ENCODE results near the gene ARHGAP24.
"Not testable (repeated sequence)": the region's sequence is repeated elsewhere in the genome, so short reads cannot be mapped to it uniquely, and the experiment has no call there.

ARHGAP24 gene

DNA sequence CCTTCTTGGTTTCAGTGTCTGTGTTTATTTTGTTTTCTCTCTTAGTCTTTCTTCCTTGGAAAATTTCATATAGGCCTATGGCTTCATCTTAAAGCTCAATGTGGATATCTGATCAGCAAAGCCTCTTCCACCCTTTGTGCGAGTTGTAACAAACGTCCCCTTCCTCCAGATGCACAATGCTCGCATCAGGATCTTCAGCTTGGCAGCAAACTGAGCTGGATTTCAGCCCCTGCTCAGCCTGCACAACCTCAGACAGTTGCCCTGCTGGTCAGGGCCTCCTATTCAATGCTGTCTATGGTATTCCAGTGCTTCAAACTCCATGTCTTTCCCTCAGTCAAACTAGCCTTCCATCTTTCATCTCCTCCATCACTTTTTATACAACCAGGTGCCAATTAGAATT is 309.4 kb downstream of the ARHGAP24 start:
- DNase-seq: no peak

DNA sequence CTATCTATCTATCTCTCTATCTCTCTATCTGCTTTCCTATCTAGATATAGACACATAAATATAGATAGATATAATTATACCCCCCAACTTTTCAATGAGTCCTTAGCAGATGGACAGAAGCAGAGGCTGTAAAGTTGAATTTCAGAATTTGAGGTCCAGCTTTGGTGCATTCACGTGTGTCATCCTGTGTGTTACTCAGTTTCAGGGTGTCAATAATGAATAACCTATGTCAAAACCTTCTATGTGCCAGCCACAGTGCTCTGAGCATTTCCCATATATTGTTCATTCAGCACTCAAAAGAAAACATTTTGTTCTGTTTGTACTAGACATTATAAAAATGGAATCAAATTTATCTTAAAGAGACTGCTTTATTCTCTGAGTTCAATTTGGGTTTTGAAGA is 310.0 kb downstream of the ARHGAP24 start:
- DNase-seq: no peak

DNA sequence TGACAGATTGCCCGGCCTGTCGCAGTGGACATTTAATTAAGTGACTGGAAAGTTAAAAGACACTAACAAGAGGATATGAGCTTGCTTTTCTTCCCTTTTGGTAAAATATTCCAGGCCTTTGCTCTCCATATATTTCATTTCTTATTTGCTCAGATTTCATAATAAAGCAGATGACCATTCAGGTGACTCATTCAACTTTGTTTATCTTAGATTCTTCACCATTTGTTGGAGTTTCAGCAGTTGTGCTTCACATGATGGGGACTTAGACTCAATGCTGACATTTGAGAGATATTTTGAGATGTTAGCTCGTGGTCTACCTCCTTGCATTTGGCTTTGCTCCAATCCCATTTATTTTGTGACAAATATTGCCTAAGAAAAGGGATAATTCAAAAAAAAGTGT is 312.2 kb downstream of the ARHGAP24 start:
- DNase-seq: no peak

DNA sequence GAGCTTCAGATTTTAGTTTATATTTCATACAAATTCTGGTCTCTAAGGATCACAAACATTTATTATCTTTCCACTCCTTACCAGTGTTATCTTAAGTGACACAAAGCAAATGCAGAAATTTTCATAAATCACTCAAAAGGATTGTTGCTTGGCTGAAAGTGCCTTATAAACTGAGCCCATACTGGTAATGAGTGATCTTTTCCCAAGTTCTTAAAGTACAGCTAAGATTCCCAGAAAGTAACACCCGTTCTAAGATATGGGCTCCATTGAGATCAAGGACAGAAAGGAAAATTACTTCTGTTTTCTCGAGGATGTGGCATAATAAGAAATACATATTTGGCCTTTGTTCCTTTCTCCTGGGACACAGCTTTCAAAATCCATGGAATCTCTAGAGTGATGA is 313.7 kb downstream of the ARHGAP24 start:
- DNase-seq: no peak

DNA sequence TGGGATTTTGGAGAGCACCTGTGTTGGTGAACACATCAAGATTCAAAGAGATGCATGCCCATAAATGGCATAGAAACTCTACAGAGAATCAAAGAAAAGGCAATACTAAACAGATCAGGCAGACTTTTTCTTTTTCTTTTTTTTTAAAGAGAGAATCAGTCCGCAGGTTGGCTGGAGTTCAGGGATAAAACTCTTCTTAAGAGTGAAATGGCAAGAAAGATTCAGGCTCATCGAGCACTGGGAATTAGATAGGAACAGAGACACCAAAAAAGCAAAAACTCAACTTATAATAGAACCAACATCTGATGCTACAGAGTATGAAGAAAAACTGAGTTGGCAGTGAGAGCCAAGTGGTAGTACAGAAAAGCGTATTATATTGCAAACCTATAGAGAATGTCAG is 314.3 kb downstream of the ARHGAP24 start:
- no peak for DNase-seq

DNA sequence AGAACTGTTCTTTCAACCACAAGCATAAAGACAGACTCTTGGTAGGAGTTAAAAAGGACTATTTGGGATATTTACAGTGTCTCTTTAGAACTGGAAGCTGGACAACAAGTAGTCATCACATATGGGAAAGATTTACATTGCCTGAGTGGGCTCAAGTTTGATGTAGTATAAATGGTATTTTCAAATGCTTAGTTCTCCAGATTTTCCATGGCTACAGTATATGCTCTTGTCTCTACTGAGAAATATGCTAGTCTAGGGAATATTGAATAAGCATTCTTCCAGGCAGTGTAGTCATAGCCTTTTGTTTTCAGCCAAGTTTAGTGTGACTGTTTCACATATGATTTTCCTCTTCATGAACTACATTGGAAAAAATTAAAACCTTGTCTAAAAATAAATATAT is 315.6 kb downstream of the ARHGAP24 start:
- no peak for DNase-seq

DNA sequence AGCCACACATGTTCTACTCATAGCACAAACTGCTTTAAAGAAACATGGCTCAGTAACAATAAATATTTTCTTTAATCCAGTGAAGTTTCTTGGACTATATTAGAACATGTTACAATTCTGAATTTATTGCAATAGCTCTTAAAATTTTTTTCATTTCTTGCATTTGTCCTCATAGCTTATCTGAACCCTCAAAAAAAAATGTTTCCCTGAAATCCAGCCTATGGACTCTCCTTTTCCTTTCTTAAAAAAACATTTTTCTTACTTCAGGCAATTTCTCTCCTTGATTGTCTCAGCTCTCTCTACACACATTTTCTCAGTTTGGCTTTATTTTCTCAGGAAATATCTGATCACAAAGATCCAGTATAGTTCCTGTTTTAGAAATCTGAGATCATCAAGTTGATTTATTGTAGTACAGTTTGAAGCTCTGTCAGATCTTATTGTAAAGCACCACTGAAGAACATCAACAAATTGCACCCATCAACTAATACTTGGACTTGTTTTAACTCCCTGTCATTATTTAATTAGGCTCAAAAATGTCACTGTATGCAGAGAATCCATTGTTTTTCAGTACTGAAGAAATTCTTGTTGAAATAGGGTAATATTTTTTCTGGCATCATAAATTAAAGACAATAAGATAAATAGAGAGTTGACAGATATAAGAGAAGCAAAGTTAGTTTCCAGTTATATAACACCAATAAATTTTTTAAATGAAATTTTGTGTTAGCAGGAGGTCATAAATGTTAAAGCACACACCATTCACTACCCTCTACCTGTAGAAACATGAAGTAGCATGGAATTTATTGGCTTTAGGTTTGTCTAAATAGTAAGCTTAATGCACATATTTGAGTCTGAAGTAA is 317.7 kb downstream of the ARHGAP24 start:
- DNase-seq: no peak

DNA sequence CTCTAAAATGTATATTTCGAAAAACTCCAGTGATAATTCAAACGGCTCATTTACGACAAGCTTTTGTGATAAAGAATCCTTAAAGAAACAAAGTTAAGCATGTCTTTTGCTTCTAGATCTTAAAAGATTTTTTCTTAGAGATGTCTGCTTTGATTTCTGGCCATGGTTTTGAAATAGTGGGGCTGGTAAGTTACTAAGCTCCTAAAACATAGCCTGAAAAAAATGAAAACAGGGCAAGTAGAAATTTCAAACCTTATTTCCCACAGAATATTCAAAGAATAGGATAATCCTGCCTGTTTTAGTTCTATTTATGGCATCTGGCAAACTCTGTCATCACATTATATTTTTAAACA is 318.3 kb downstream of the ARHGAP24 start:
- no peak for DNase-seq

DNA sequence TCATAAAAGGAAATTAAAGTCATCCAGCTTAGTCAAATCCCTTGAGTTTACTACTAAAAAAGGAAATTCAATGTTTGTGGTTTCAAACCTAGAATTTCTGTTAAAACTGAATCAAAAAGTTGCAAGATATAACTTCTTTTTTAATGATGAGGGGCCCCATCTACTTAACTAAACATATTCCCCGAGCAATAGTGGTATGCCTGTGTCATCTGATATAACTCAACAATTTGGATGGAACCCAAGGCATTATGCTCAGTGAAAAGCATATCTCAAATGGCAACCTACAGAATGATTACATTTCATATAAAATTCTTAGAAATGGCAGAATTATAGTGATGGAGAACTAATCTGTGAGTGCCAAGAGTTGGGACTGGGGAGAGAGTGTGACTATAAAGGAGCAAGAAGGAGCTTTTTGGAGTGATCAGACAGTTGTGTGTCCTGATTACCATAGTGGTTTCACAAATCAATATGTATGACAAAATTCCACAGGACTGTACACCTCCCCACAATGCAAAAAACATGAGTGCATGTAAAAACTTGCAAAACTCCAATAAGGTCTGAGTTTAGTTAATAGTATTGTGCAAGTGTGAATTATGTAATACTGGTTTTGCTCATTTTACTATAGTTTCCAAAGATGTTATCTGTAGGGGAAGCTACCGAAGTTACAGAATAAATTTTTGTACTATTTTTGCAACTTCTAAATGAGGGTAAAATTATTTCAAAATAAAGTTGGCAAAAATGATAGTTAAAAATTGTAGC is 323.2 kb downstream of the ARHGAP24 start:
- no peak for DNase-seq

DNA sequence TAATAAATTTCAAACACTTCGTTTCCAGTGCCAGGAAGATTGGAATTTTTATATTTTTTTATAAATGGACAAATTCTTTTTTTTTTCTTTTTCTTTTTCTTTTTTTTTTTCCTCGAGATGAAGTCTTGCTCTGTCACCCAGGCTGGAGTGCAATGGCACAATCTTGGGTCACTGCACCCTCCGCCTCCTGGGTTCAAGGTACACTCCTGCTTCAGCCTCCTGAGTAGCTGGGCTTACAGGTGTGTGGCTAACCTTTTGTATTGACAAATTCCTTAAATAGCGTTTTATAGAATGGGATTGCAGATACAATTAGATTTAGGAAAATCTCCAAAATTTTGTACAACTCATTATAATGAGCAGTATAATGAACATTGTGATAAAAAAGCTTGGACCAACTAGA is 328.9 kb downstream of the ARHGAP24 start:
- no peak for DNase-seq

DNA sequence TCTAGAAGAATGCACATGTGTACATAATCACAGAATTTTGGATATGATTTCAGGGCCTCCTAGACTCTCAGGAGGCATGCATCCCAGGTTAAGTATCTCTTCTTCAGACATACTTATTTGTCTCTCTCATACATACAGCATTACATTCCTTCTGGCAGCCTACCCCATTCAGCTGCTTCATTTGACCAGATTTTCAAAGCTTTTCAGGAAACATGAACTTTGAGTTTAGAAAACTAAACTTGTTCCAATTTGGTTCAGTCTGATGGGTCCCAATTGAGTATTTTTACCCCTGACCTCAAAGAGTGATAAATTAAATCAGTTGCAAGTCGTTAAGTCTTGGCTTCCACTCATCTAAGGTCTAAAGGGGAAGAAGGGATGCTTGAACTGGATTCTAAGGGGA is 330.9 kb downstream of the ARHGAP24 start:
- DNase-seq: no peak

DNA sequence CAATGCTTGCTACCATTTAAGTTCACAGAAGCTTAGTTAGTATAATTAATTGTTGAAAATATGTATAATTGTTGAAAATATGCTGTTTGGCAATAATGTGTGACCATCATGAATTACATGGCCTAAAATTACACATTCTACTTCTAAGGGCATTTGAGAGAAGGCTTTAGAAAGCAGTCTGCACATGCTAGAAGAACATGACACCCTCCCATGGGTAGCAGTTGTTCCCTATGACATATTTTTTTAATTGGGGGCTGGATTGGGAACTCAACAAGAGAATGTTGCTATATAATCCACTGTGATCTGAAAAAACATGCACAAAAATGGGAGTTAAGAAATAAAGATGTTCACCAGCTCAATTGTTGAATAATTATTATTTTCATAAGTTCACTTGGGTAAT is 331.4 kb downstream of the ARHGAP24 start:
- DNase-seq: no peak

DNA sequence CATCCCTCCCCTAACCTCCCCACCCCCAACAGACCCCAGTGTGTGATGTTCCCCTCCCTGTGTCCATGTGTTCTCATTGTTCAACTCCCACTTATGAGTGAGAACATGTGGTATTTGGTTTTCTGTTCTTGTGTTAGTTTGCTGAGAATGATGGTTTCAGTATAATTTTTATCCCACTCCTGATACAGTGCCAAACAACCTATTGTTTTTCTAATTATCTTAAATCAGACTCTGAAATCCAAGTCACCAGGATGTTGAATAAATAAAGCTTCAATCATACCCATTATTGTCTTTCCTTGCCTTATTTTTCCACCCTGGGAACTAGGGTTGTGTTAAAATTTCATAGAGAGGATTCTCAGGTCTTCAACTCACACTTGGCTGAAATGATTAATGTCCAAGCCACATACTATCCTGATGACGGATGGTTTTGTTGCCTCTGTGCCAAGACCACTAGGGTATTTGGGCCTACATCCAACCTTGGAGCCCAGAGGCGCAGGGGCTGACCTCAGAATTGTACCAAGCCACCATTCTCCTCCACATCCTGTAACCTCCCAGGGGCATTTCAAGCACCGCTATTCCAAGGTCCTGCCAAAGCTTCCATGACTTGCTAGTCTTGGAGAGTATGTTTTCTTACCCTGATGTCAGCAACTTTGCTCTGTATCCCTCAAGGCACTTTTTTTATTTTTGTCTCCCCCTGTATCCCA is 332.4 kb downstream of the ARHGAP24 start:
- no peak for DNase-seq

DNA sequence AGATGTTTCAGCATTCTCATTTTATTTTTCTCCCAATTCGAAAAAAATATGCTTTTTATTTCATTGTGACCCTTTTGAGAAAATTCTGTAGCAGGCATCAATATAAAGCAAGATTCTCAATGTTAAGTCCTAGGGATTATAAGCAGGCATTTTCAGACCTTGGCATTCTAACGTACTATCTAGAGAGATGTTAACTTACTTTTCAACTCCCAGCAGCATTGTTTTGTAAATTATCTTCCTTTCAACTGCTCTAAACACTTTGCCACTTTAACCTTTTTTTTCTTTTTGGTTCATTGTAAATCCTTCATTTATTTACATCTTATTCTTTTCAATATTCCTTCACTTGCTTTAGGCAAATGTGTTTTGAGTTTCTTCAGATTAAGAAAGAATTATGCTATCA is 333.2 kb downstream of the ARHGAP24 start:
- no peak for DNase-seq

DNA sequence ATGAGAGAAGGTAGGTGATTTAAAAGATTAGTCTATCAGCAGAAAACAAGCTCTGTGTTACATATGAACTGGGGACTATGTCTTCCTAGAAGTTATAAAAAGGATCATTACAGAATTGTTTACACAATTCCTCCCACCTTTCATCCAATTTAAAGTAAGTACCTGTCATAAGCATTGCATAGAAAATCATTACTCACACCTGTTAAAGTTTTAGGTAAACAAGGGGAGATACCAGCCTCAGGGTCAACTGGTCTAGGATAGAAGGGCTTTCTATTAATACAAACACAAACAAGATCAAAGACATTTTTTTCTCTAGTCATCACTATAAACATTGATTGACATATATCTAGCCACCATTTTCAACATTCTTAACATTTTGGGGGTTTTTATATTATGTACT is 333.9 kb downstream of the ARHGAP24 start:
- DNase-seq: no peak

DNA sequence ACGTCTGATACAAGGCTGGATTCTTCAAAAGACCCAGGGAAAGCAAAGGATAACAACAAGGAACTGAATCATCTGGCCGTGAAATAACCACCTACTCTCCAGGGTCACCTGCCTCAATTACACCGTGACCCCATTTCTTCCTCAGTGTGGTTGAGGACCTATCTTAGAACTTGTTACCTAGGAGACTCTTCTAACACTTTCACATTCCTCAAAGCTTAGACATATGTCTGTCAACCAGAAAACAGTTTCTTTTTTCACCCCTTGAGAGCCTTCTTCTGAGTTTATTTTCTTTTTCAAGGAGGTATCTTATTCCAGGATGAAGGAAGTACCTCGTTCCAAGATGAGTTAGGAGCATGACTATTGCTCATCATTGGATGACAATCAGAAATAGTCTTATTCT is 337.8 kb downstream of the ARHGAP24 start:
- DNase-seq: no peak

DNA sequence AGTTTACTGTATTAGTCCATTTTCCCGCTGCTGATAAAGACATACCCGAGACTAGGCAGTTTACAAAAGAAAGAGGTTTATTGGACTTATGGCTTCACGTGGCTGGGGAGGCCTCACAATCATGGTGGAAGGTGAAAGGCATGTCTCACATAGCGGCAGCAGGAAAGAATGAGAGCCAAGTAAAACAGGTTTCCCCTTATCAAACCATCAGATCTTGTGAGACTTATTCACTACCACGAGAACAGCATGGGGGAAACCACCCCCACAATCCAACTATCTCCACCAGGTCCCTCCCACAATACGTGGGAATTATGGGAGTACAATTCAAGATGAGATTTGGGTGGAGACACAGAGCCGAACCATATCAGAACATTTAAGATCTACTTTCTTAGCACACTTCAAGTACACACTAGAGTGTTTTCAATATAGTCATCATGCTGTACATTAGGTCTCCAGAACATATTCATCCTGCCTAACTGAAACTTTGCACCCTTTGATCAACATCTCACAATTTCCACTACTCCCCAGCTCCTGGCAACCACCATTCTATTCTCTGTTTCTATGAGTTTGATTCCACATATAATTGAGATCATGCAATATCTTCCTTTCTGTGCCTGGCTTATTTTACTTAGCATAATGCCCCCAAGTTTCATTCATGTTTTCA is 341.0 kb downstream of the ARHGAP24 start:
- DNase-seq: no peak

DNA sequence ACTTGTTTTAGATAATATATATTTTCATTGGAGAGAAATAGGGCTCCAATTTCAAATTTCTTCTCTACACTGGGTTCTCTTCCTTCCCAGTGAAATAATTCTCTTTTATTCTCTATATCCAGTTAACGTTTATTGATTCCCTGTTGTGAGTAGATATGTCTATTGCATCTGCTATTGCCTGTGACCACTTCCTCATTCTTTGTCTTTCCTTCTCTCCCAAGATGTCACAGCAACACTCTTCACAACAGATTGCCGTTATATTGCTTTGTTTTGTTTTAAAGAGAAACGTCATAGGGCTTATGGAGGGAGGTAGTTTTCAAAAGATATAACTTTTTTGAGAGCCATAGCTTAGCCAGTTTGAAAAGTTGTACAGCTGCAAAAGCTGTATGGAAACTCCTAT is 343.8 kb downstream of the ARHGAP24 start:
- no peak for DNase-seq

DNA sequence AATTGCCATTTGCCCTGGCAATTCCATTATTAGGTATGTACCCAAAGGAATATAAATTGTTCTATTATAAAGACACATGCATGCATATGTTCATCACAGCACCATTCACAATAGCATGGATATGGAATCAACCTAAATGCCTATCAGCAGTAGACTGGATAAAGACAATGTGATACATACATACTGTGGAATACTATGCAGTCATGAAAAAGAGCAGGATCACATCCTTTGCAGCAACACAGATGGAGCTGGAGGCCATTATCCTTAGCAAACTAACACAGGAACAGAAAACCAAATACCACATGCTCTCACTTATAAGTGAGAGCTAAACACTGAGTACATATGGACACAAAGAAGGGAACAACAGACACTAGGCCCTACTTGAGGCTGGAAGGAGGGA is 345.2 kb downstream of the ARHGAP24 start:
- not testable (repeated sequence) for DNase-seq

DNA sequence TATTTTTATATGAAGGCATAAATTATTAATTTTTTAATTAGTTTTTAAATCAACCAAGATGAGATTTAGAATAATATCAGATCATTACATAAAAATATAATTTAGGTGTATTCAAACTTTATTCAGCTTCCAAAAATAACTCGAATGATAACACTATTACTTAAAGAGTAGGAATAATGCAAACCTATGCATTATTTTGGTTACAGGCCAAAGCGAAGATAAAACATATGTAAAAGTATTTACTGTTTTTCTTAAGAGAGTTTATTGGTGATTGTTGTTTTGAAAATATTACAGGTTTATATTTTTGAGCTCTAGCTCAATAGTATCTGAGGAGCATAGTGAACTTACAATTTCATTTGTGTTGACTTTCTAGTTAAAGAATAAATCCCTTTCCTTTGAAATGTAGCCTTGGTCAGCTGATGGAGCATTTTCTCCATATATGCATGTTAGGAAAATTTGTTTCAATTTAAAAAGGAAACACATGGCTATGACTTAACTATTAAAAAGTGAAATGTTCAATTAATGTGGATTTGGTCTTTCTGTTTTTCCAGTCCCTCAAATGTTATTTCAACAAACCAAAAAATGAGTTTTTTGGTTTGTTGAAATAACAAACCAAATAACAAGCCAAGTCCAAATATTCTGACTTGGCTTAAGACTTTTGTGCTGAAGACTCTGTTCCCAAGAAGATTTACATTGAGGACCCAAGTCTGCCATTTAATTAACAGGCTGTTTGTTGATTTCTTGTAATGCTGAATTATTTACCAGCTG is 346.9 kb downstream of the ARHGAP24 start:
- DNase-seq: no peak

DNA sequence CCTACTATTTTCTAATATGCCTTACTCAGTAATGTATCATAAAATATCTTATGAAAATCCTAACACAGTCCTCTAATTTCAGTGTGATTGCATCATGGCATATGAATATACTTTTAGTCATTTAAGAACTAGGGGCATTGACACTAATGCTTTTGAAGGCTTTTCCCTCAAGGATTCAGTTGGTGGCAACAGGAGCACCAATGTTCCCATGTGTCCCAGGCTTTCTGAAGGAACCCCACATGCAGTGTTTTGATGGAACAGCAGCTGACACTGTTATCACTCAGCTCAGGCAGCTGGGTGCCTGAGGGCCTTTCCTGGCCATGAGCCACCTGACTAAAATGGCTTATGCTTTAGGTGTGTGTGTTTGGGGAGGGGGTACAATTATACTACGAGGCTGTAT is 348.3 kb downstream of the ARHGAP24 start:
- no peak for DNase-seq

DNA sequence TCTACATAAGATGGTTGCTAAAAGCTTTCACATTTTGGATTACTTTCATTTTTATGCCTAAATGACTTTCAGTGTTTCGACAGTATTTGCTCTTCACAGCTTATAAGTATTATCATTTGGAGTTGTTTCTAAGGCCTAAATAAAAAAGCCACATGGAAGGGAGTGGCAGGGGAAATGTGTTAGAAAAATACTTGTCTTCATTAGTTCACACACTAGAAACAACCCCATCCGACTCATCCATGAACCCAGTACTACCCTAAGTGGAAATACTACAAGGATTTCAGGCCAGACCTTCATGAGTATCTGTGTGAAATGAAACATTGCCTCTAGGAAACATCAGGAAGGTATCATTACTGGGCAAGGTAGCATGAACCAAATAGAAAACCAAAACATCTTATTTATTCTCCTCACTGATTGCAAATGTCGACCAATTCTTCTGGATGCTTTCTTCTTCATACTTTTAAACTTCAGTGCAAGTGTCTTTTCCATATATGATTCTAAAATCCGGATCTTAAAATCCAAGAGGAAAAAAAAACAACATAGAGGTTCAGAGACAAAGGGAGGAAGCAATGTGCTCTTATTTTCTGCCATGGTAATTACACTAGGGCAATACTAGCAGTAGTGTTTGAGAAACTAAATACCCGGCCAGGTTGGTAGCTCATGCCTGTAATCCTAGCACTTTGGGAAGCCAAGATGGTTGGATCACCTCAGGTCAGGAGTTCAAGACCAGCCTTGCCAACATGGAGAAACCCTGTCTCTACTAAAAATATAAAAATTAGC is 349.4 kb downstream of the ARHGAP24 start:
- no peak for DNase-seq
